Spleen (tissue), 11 donors: ENCODE results near the gene VWF. TPM values are rescaled to one million over a fixed set of nuclear protein-coding genes. Genes with fewer than 3 reads are reported as not detected.
A peak's percentile ranks its signal among the peaks of the same experiment; 100 is the strongest.

Experiments used
- DNase-seq: peaks from one replicate; pipeline ENCODE4 v3.0.0-alpha.2; 2020
- H3K27ac ChIP-seq, 8 donors: fragments of 200-600 bp; sonication (generic) in 7 of 8; 1 replicate in 4 of 8; 2 replicates in 4 of 8; pipeline versions ENCODE4 v1.5.0 to v1.8.0; 2016 to 2021; ENCODE audit warnings: inconsistent platforms in 4 of 8, mild to moderate bottlenecking in 4 of 8, moderate library complexity in 1 of 8
- H3K27me3 ChIP-seq, 7 donors: fragments of 200-600 bp; sonication (generic) in 6 of 7; replicated peaks in 1 of 7; 1 replicate in 4 of 7; 2 replicates in 3 of 7; pipeline versions ENCODE4 v1.5.0 to v1.8.0; 2016 to 2021; ENCODE audit warnings: inconsistent platforms in 3 of 7, mild to moderate bottlenecking in 1 of 7
- H3K36me3 ChIP-seq, 6 donors: fragments of 200-600 bp; sonication (generic) in 5 of 6; 1 replicate in 4 of 6; 2 replicates in 2 of 6; pipeline versions ENCODE4 v1.5.0 to v1.8.0; 2016 to 2021; ENCODE audit warnings: inconsistent platforms in 2 of 6
- H3K4me1 ChIP-seq, 6 donors: fragments of 200-600 bp; sonication (generic) in 5 of 6; 1 replicate in 3 of 6; 2 replicates in 3 of 6; pipeline versions ENCODE4 v1.5.0 to v1.8.0; 2016 to 2021; ENCODE audit warnings: inconsistent platforms in 3 of 6
- H3K4me3 ChIP-seq, 8 donors: fragments of 200-600 bp; sonication (generic) in 7 of 8; 1 replicate in 4 of 8; 2 replicates in 4 of 8; pipeline versions ENCODE4 v1.5.0 to v1.8.0; 2016 to 2021; ENCODE audit warnings: inconsistent platforms in 4 of 8, mild to moderate bottlenecking in 4 of 8, moderate library complexity in 2 of 8
- H3K9me3 ChIP-seq, 8 donors: fragments of 200-600 bp; sonication (generic) in 7 of 8; 1 replicate in 4 of 8; 2 replicates in 4 of 8; pipeline versions ENCODE4 v1.5.0 to v1.8.0; 2016 to 2021; ENCODE audit warnings: inconsistent platforms in 4 of 8
- CTCF ChIP-seq, 11 experiments: fragments of 200-600 bp in 7 of 11; fragments of 450-650 bp in 4 of 11; sonication (generic) in 4 of 11; IDR thresholded peaks in 8 of 11; conservative IDR thresholded peaks in 3 of 11; 1 replicate in 7 of 11; 2 replicates in 4 of 11; pipeline versions ENCODE4 v1.4.0 to v1.8.0; 2016 to 2021; ENCODE audit warnings: antibody characterized with exemption in 11 of 11, inconsistent platforms in 4 of 11, mild to moderate bottlenecking in 1 of 11
- POLR2A ChIP-seq, 3 donors: fragments of 450-650 bp; IDR thresholded peaks; one replicate each; pipeline ENCODE4 v1.5.1; 2017; ENCODE audit warnings: antibody characterized with exemption in 3 of 3, mild to moderate bottlenecking in 1 of 3
- POLR2AphosphoS5 ChIP-seq, 3 donors: sonication (generic); formaldehyde crosslinking; IDR thresholded peaks; one replicate each; pipeline ENCODE4 v1.5.1; 2017; ENCODE audit warnings: antibody characterized with exemption in 3 of 3
- WGBS, 5 donors: extraction: QIAGEN DNeasy Blood & Tissue Kit in 3 of 5; methylation state at CpG; one replicate each; pipeline versions ENCODE4 v1.1.5 to v1.1.7; 2013 to 2018; 5-methylcytosine and 5-hydroxymethylcytosine counted together
- intact Hi-C: fragments of 100-400 bp; cut with DNase I; formaldehyde crosslinking; loops from one replicate; pipeline ENCODE4 v1.15.0; 2023; ENCODE audit warnings: low total_unique reads
- polyA plus RNA-seq, 3 donors: library from polyadenylated mRNA; stranded (reverse); fragments of 200-250 nt; gene quantifications; one replicate each; pipeline ENCODE4 v1.2.1, GENCODE V29; 2013
- total RNA-seq, 7 donors: library from RNA; depleted of rRNA in 3 of 7; stranded (reverse); fragments of >200 nt in 3 of 7; fragmentation: NEBNext Ultra II Directional in 4 of 7; extraction: Animal tissue kit (Norgen Biotek cat#: 25700) in 4 of 7; gene quantifications; one replicate each; pipeline versions ENCODE4 v1.1.0 to v1.2.1, GENCODE V29; 2016 to 2021
- donor health status: healthy with polysubstance abuse.
- donor health status: DM: no; HTN: no; CAD: no; lungs with moderate emphysema.
- donor health status: DM: no; HTN: no; CAD: no.
- donor health status: Bipolar disorder and iron deficiency.
- donor health status: healthy.
- donor health status: DM: no; HTN: no; CAD: no.
- donor health status: DM: yes; HTN: yes; CAD: no.

VWF gene
- total and polyA plus RNA-seq, 10 donors, result 12.9 to 957 (median 321) TPM

GRCh38 chr12:6047249-6048237, 76.9 kb downstream of the VWF start:
- Histone ChIP-seq H3K27ac (no peak overlapping the region), H3K36me3 (peaks cover 0 to 51% (median 4%) of the 10 kb centered on the region in 6 donors), H3K9me3 (no peaks in the 10 kb centered on the region), H3K4me1 (no peaks in the 10 kb centered on the region), H3K4me3 (no peak overlapping the region), H3K27me3 (no peaks in the 10 kb centered on the region)
- DNase-seq, result peak; percentile 11
- TF ChIP-seq POLR2A (IDR thresholded peaks at IDR 0.05), result no peak
- TF ChIP-seq POLR2AphosphoS5 (IDR thresholded peaks at IDR 0.05), result no peak
- TF ChIP-seq CTCF (IDR thresholded peaks at IDR 0.05 in 8 of 11, conservative IDR thresholded peaks at IDR 0.05 in 3 of 11), result no peak
- intact Hi-C loops, result no loop called here
- WGBS, 5 donors, result 76 to 91% (median 79%) methylated on average over 13 of the region's 13 CpGs

GRCh38 chr12:6046511-6047180, 77.8 kb downstream of the VWF start:
- 87 to 92% (median 92%) methylated on average over 14 to 17 of the region's 17 CpGs for WGBS, 5 donors

GRCh38 chr12:6045438-6045837, 79.0 kb downstream of the VWF start:
- Histone ChIP-seq H3K4me3 (no peak overlapping the region), H3K9me3 (no peaks in the 10 kb centered on the region), H3K4me1 (no peaks in the 10 kb centered on the region), H3K27ac (no peak overlapping the region), H3K36me3 (peaks cover 0 to 54% (median 2%) of the 10 kb centered on the region in 6 donors), H3K27me3 (peaks cover 0 to 4% (median 0%) of the 10 kb centered on the region in 7 donors)
- 87 to 97% (median 90%) methylated on average over 6 of the region's 6 CpGs for WGBS, 5 donors
- peak; percentile 53 for DNase-seq
- TF ChIP-seq POLR2AphosphoS5 (IDR thresholded peaks at IDR 0.05) (no peak), CTCF (IDR thresholded peaks at IDR 0.05 in 8 of 11, conservative IDR thresholded peaks at IDR 0.05 in 3 of 11) (no peak), POLR2A (IDR thresholded peaks at IDR 0.05) (no peak)
- intact Hi-C loops, result no loop called here

More at GRCh38 chr12:6046511-6047180, 77.8 kb downstream of the VWF start:
- intact Hi-C loops, result no loop called here
- Histone ChIP-seq H3K27ac (no peak overlapping the region), H3K27me3 (peaks cover 0 to 4% (median 0%) of the 10 kb centered on the region in 7 donors), H3K9me3 (no peaks in the 10 kb centered on the region), H3K4me3 (no peak overlapping the region), H3K4me1 (no peaks in the 10 kb centered on the region), H3K36me3 (peaks cover 0 to 50% (median 4%) of the 10 kb centered on the region in 6 donors)
- DNase-seq, result no peak
- no peak for TF ChIP-seq CTCF (IDR thresholded peaks at IDR 0.05 in 8 of 11, conservative IDR thresholded peaks at IDR 0.05 in 3 of 11)
- TF ChIP-seq POLR2AphosphoS5 (IDR thresholded peaks at IDR 0.05), result no peak
- TF ChIP-seq POLR2A (IDR thresholded peaks at IDR 0.05), result no peak
